HFF-Myc (cell line): Measurements from ENCODE around the gene MUSK.

Experiments used
- DNase-seq: peaks from one replicate; pipeline ENCODE4 v3.0.0-alpha.2; 2011; ENCODE audit warnings: low read depth; ENCODE audit errors: extremely low read depth
- H3K4me3 ChIP-seq: replicated peaks from 2 replicates; pipeline ENCODE4 v1.5.1; 2011; ENCODE audit warnings: low read depth, mild to moderate bottlenecking, control low read depth, low read length
- CTCF ChIP-seq: IDR thresholded peaks from 2 replicates; pipeline ENCODE4 v1.5.1; 2012; ENCODE audit warnings: mild to moderate bottlenecking, low read depth, low read length, control low read depth; ENCODE audit errors: missing control alignments

MUSK gene

GRCh38 chr9:110850401-110851135 lies 182.0 kb downstream of the MUSK start:
- TF ChIP-seq CTCF = no peak
- H3K4me3 ChIP-seq = no peak overlapping the region
- no peak for DNase-seq
